Testis (tissue), 3 donors: Measurements from ENCODE around the gene VMP1. TPM values are rescaled to one million over a fixed set of nuclear protein-coding genes. Genes with fewer than 3 reads are reported as not detected.

Source experiments
- DNase-seq: peaks from one replicate; pipeline ENCODE4 v3.0.0-alpha.2; 2019
- H3K27ac ChIP-seq, 2 donors: fragments of 200-600 bp; sonication (generic); one replicate each; pipeline ENCODE4 v1.5.1; 2019
- H3K27me3 ChIP-seq: fragments of 200-600 bp; sonication (generic); one replicate; pipeline ENCODE4 v1.5.1; 2019
- H3K36me3 ChIP-seq: fragments of 200-600 bp; sonication (generic); one replicate; pipeline ENCODE4 v1.5.1; 2017; ENCODE audit warnings: low read depth; ENCODE audit errors: missing control alignments
- H3K4me1 ChIP-seq: fragments of 200-600 bp; sonication (generic); one replicate; pipeline ENCODE4 v1.5.1; 2019
- H3K4me3 ChIP-seq, 2 donors: fragments of 200-600 bp; sonication (generic); one replicate each; pipeline ENCODE4 v1.5.1; 2017 to 2019
- H3K9me3 ChIP-seq: fragments of 200-600 bp; sonication (generic); one replicate; pipeline ENCODE4 v1.5.1; 2017
- CTCF ChIP-seq, 3 experiments: fragments of 450-650 bp in 2 of 3; fragments of 200-600 bp in 1 of 3; sonication (generic) in 1 of 3; IDR thresholded peaks; one replicate each; pipeline ENCODE4 v1.5.1; 2016 to 2019; ENCODE audit warnings: antibody characterized with exemption in 3 of 3, mild to moderate bottlenecking in 2 of 3, moderate library complexity in 1 of 3
- POLR2A ChIP-seq: fragments of 450-650 bp; IDR thresholded peaks from one replicate; pipeline ENCODE4 v1.6.1; 2017; ENCODE audit warnings: antibody characterized with exemption, mild to moderate bottlenecking, moderate library complexity
- WGBS, 2 donors: methylation state at CpG; one replicate each; pipeline ENCODE4 v1.1.5; 2018; 5-methylcytosine and 5-hydroxymethylcytosine counted together
- intact Hi-C: fragments of 100-400 bp; cut with DNase I; formaldehyde crosslinking; loops from one replicate; pipeline ENCODE4 v1.15.1; 2023; ENCODE audit warnings: low total_unique reads
- polyA plus RNA-seq: library from polyadenylated mRNA; stranded (reverse); fragments of 350-450 nt; fragmentation: Illumina TruSeq; extraction: RNeasy Lipid Tissue Mini Kit (QIAGEN cat#74804); gene quantifications from one replicate; pipeline ENCODE4 v1.2.3, GENCODE V29; 2014; ENCODE audit warnings: low read depth, low replicate concordance; ENCODE audit not compliant: insufficient read depth
- total RNA-seq, 2 donors: library from RNA; depleted of rRNA; stranded (reverse); fragments of >200 nt; gene quantifications; one replicate each; pipeline ENCODE4 v1.2.3, GENCODE V29; 2016

The VMP1 gene
- total and polyA plus RNA-seq, 3 donors from 2014 or later: 63.1 to 144 (median 108) TPM

DNA sequence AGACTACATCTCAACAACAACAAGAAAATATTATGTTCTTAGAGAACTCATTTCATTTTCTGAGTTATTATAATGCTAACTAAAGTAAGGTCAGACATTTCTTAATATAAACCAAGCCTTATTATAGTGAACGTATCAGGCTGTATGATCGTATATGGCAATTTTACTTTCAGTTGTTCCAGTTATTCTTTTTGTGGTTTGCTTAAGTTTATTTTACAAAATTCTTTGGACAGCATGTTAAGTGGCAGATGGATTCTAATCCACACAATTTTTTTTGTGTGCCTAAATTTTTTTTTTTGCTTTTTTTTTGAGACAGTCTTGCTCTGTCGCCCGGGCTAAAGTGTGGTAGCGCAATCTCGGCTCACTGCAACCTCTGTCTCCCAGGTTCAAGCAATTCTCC is 59.0 kb downstream of the VMP1 start:
- no peaks in the 10 kb centered on the region for H3K4me1 ChIP-seq
- H3K27ac ChIP-seq: no peak overlapping the region
- no peaks in the 10 kb centered on the region for H3K9me3 ChIP-seq
- H3K36me3 ChIP-seq: no peaks in the 10 kb centered on the region
- H3K4me3 ChIP-seq: no peak overlapping the region
- 95 to 96% methylated on average over 6 of the region's 6 CpGs for WGBS, 2 donors
- intact Hi-C loops: no loop called here
- no peak for DNase-seq
- TF ChIP-seq CTCF (IDR thresholded peaks at IDR 0.05) (no peak), POLR2A (no peak)
- no peaks in the 10 kb centered on the region for H3K27me3 ChIP-seq

- Histone ChIP-seq H3K36me3 (no peaks in the 10 kb centered on the region), H3K4me1 (no peaks in the 10 kb centered on the region), H3K27ac (peak overlapping the region in 1 of 2 donors; percentile 13), H3K4me3 (no peak overlapping the region), H3K27me3 (no peaks in the 10 kb centered on the region), H3K9me3 (no peaks in the 10 kb centered on the region)
- no peak for DNase-seq
- intact Hi-C loops: no loop called here
- TF ChIP-seq CTCF (IDR thresholded peaks at IDR 0.05) (no peak), POLR2A (no peak)
These were observed 59.7 kb downstream of the VMP1 start for GRCh38 chr17:59767176-59767575.

DNA sequence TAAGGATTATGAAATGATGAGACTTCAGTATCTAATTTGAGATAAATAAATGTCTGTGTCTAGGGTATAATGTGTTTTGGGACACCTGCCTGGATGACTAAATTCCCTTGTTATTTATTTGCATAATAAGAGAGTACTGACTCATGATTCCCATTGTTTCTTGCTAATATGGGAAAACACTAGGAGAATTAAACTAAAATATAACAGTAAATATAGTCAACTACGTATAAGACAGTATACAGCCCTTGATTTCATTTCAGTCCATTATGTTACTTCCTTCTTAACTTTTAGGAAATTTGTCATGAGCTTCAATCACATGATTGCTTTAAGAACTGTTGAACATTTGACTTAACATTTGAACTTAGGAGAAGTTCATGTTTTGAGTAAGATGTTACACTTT is 62.4 kb downstream of the VMP1 start:
- no peaks in the 10 kb centered on the region for H3K27me3 ChIP-seq
- no peak for TF ChIP-seq POLR2A
- TF ChIP-seq CTCF (IDR thresholded peaks at IDR 0.05): no peak
- no peaks in the 10 kb centered on the region for H3K36me3 ChIP-seq
- H3K9me3 ChIP-seq: no peaks in the 10 kb centered on the region
- no peak overlapping the region for H3K4me3 ChIP-seq
- 76 to 90% methylated on average over 1 of the region's 1 CpG for WGBS, 2 donors
- H3K27ac ChIP-seq: peak overlapping the region in 1 of 2 donors; percentile 19
- DNase-seq: no peak
- intact Hi-C loops: no loop called here
- H3K4me1 ChIP-seq: no peaks in the 10 kb centered on the region

GRCh38 chr17:59771093-59771492 is 63.6 kb downstream of the VMP1 start:
- 82 to 89% methylated on average over 2 of the region's 2 CpGs for WGBS, 2 donors
- no peak overlapping the region for H3K27ac ChIP-seq
- TF ChIP-seq CTCF (IDR thresholded peaks at IDR 0.05) (no peak), POLR2A (no peak)
- H3K9me3 ChIP-seq: no peaks in the 10 kb centered on the region
- H3K4me3 ChIP-seq: no peak overlapping the region
- H3K27me3 ChIP-seq: no peaks in the 10 kb centered on the region
- intact Hi-C loops: no loop called here
- no peaks in the 10 kb centered on the region for H3K36me3 ChIP-seq
- DNase-seq: no peak
- no peaks in the 10 kb centered on the region for H3K4me1 ChIP-seq

- Histone ChIP-seq H3K36me3 (no peaks in the 10 kb centered on the region), H3K27me3 (no peaks in the 10 kb centered on the region), H3K27ac (no peak overlapping the region), H3K4me1 (no peaks in the 10 kb centered on the region), H3K9me3 (no peaks in the 10 kb centered on the region), H3K4me3 (no peak overlapping the region)
- TF ChIP-seq CTCF (IDR thresholded peaks at IDR 0.05) (no peak), POLR2A (no peak)
- intact Hi-C loops: no loop called here
- 93 to 99% methylated on average over 2 of the region's 2 CpGs for WGBS, 2 donors
- DNase-seq: no peak
These were observed 68.4 kb downstream of the VMP1 start for GRCh38 chr17:59775786-59776350.
